NCI-H526 treated with DMSO at 0.1 percent for 48 hours (cell line): ENCODE measurements around the gene TIGAR.

Source experiments
- DNase-seq: peaks from one replicate; lab custom pipeline; 2025; lab: John Stamatoyannopoulos, UW

The TIGAR gene

GRCh38 chr12:4282892-4283511, 38.0 kb upstream of the TIGAR start:
- no peak for DNase-seq

GRCh38 chr12:4283512-4284255, 37.3 kb upstream of the TIGAR start:
- DNase-seq: no peak

- DNase-seq: no peak
These were observed 36.7 kb upstream of the TIGAR start for GRCh38 chr12:4284306-4284705.

GRCh38 chr12:4285070-4285469, 35.9 kb upstream of the TIGAR start:
- DNase-seq: no peak

- no peak for DNase-seq
These were observed 34.8 kb upstream of the TIGAR start for GRCh38 chr12:4286228-4286627.

- no peak for DNase-seq
These were observed 34.2 kb upstream of the TIGAR start for GRCh38 chr12:4286771-4287317.

GRCh38 chr12:4287325-4288211, 33.4 kb upstream of the TIGAR start:
- no peak for DNase-seq

GRCh38 chr12:4288296-4289131, 32.5 kb upstream of the TIGAR start:
- no peak for DNase-seq

GRCh38 chr12:4289231-4289878, 31.7 kb upstream of the TIGAR start:
- DNase-seq: no peak

GRCh38 chr12:4289998-4290790, 30.8 kb upstream of the TIGAR start:
- DNase-seq: no peak

GRCh38 chr12:4292341-4293073, 28.5 kb upstream of the TIGAR start:
- DNase-seq: no peak

- no peak for DNase-seq
These were observed 27.6 kb upstream of the TIGAR start for GRCh38 chr12:4293299-4293965.

- no peak for DNase-seq
These were observed 27.0 kb upstream of the TIGAR start for GRCh38 chr12:4293966-4294505.

- DNase-seq: no peak
These were observed 24.3 kb upstream of the TIGAR start for GRCh38 chr12:4296751-4297150.

- DNase-seq: no peak
These were observed 23.4 kb upstream of the TIGAR start for GRCh38 chr12:4297617-4298016.

- no peak for DNase-seq
These were observed 20.1 kb upstream of the TIGAR start for GRCh38 chr12:4300883-4301282.

- DNase-seq: no peak
These were observed 19.0 kb upstream of the TIGAR start for GRCh38 chr12:4301932-4302501.

- DNase-seq: no peak
These were observed 18.1 kb upstream of the TIGAR start for GRCh38 chr12:4302881-4303280.
